PFSK-1 (cell line): ENCODE measurements around the gene TAF15.

Experiments used
- FOXP2 ChIP-seq: optimal IDR thresholded peaks from 2 replicates; pipeline ENCODE3; 2011; ENCODE audit warnings: borderline replicate concordance, control low read depth, inconsistent platforms; ENCODE audit not compliant: insufficient read depth; ENCODE audit errors: extremely low read length, extremely low read depth
- POLR2AphosphoS5 ChIP-seq: IDR thresholded peaks from 2 replicates; pipeline ENCODE4 v1.6.1; 2012; ENCODE audit warnings: low read depth, mild to moderate bottlenecking, control low read depth, low read length, moderate library complexity
- SIN3A ChIP-seq: IDR thresholded peaks from 2 replicates; pipeline ENCODE4 v1.6.1; 2012; ENCODE audit warnings: mild to moderate bottlenecking, low read length, moderate library complexity, borderline replicate concordance; ENCODE audit not compliant: insufficient read depth
- TAF1 ChIP-seq: IDR thresholded peaks from 2 replicates; pipeline ENCODE4 v1.6.1; 2012; ENCODE audit warnings: low read length, control low read depth, borderline replicate concordance; ENCODE audit not compliant: insufficient read depth
- TF ChIP-seq, protein P1 (sequence below), 2 experiments: IDR thresholded peaks; 2 replicates each; pipeline versions ENCODE4 v1.6.1 to v1.8.0; 2011 to 2012; ENCODE audit warnings: low read depth in 2 of 2, low read length in 2 of 2, control low read depth in 1 of 2, inconsistent platforms in 1 of 2, mild to moderate bottlenecking in 1 of 2, moderate library complexity in 1 of 2; ENCODE audit not compliant: insufficient read depth in 1 of 2

Gene TAF15

DNA sequence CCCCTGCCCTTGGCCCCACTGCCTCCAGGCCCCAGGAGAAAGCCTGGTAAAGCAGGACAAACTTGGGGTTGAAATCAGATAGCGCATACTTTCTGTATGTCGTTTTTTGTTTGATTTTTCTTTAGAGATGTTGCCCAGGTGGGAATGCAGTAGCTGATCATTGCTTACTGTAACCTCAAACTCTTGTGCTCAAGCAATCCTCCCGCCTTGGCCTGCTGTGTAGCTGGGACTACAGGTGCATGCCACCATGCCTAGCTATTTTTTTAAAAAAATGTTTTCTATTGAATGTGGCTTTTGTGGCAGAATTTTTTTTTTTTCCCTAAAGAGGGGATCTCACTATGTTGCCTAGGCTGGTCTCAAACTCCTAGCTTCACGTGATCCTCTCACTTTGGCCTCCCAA, 82.0 kb downstream of the TAF15 start:
- TF ChIP-seq POLR2AphosphoS5, result no peak
- TF ChIP-seq SIN3A, result no peak
- TF ChIP-seq TAF1, result no peak
- TF ChIP-seq, protein P1, sequence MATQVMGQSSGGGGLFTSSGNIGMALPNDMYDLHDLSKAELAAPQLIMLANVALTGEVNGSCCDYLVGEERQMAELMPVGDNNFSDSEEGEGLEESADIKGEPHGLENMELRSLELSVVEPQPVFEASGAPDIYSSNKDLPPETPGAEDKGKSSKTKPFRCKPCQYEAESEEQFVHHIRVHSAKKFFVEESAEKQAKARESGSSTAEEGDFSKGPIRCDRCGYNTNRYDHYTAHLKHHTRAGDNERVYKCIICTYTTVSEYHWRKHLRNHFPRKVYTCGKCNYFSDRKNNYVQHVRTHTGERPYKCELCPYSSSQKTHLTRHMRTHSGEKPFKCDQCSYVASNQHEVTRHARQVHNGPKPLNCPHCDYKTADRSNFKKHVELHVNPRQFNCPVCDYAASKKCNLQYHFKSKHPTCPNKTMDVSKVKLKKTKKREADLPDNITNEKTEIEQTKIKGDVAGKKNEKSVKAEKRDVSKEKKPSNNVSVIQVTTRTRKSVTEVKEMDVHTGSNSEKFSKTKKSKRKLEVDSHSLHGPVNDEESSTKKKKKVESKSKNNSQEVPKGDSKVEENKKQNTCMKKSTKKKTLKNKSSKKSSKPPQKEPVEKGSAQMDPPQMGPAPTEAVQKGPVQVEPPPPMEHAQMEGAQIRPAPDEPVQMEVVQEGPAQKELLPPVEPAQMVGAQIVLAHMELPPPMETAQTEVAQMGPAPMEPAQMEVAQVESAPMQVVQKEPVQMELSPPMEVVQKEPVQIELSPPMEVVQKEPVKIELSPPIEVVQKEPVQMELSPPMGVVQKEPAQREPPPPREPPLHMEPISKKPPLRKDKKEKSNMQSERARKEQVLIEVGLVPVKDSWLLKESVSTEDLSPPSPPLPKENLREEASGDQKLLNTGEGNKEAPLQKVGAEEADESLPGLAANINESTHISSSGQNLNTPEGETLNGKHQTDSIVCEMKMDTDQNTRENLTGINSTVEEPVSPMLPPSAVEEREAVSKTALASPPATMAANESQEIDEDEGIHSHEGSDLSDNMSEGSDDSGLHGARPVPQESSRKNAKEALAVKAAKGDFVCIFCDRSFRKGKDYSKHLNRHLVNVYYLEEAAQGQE (IDR thresholded peaks at IDR 0.05; ENCODE audit: insufficient read depth in 1 of 2, low read depth in 2 of 2, low read length in 2 of 2), result no peak
- no peak for TF ChIP-seq FOXP2

DNA sequence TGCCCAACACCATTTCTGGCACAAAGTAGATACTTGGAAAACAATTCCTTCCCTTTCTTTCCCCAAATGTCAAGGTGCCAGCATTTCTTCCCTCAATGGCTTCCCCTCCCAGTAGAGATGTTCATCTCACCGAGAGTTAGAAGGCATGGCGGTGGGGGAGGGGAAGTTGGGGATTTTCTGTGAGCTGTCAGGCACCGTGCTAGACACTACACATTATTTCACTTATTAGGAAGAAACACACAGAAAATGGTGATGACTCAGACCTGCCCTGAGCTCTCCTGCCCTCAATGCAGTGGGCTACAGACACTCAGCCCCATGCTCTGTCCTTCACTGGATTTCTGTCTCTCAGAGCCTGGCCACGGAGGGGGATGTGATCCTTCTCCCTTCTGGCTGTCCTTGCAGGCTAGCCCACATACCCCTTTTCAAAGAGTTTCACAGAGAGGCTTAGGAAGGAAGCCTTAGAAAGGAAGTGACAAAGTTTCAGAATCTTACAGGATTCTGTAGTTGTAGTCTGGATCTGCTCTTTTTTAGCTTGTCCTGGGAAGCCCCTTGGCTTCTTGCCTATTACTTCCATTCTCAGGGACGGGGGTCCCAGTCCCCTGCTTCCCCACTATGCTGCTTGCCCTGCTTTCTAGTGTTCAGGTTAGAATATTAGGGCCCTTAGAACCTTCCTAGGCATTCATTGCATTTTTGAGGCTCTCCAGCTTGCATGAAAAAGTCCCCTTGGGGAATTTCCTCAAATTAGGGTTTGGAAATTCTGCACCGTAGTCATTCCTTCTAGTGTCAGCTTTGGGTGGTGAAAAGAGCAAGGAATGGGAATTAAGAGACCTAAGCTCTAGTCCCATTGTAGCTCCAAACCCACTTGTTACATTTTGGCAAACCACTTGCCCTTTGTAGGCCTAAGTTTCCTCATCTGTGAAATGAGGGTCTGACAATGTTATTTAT, 83.1 kb downstream of the TAF15 start:
- TF ChIP-seq TAF1 (no peak), SIN3A (no peak), FOXP2 (no peak), POLR2AphosphoS5 (no peak)
- TF ChIP-seq, protein P1 (IDR thresholded peaks at IDR 0.05; ENCODE audit: insufficient read depth in 1 of 2, low read depth in 2 of 2, low read length in 2 of 2), result no peak

DNA sequence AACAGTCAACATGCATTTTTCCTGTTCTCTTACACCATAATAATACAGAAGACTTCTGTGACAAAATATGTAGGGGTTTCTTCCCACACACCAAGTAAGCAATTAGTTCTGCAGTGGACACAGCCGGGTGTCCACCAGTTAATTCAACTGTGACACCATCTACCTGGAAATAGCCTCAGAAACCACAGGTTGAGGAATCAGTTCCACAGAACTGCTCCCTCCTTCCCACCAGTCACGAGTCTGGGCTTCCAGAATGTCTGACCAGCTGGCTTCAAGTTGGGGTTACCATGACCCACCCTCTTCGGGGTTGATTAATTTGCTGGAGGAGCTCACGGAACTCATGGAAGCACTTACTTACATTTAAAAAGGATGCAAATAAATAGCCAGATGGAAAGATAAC, 84.5 kb downstream of the TAF15 start:
- TF ChIP-seq FOXP2, result no peak

DNA sequence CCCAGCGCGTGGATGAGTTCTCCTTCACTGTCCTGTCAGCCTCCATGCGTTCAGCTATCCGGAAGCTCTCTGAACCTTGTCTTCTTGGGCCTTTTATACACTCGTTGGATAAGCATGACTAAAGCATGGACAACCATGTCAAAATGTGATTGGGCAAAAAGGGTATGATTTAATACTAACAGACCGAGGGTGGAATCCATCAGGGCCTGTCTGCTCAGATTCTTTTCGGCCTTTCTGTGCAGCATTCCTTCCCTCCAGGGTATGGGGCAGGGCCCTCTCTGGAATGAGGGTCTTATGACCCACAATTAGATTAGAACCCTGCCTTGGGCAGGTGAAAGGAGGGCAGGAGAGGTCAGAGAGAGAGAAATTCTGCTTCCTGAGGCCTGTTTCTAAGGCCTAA, 84.9 kb downstream of the TAF15 start:
- TF ChIP-seq SIN3A (no peak), TAF1 (no peak), POLR2AphosphoS5 (no peak), FOXP2 (no peak)
- TF ChIP-seq, protein P1 (IDR thresholded peaks at IDR 0.05; ENCODE audit: insufficient read depth in 1 of 2, low read depth in 2 of 2, low read length in 2 of 2), result no peak

DNA sequence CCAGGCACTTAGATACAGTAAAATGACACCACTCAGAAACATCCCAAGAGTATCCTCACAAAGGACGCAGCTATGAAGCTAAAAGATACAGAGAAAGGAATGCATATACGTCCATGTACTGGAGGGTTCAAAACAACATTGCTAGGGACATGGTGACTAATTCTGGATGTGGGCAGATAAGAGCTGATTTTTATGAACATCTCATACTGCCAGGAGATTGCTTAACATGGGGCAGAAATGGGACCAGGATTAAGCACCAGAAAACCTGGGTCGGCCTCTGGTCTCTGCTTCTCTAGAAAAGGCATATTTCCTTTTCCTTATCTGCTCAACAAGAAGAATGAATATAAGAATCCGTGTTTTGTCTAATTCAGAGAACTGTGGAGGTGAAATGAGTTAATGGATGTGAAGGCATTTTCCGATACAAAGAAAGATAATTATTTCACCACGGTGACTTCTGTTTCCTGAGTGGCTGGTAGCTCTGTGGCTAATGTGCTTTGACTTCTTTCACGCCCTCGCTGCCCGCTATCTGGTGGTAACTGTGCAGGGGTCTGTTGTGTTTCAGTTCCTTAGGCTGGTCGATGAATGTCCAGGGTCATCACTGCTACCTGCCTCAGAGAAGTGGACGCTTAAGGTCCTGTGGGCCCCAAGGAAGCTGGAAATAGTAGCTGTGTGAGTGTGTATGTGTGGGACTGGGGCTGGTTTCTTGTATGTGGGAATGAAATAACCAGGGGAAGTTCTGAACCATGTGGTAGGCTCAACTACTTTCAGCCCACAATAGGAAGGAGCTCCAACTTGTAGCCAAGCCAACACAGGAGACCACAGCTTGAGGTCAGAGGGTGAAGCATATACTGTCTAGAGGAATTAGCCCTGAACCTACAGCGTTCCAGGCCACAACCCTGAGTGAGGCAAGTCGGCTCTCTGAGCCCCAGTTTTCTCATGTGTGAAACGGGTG, 86.6 kb downstream of the TAF15 start:
- TF ChIP-seq SIN3A (no peak), FOXP2 (no peak), TAF1 (no peak), POLR2AphosphoS5 (no peak)
- TF ChIP-seq, protein P1 (IDR thresholded peaks at IDR 0.05; ENCODE audit: insufficient read depth in 1 of 2, low read depth in 2 of 2, low read length in 2 of 2), result no peak
